HG02623 (cell line): Measurements from ENCODE around the gene RGS6.
"Not testable (repeated sequence)": the region's sequence is repeated elsewhere in the genome, so short reads cannot be mapped to it uniquely, and the experiment has no call there.

Source experiments
- ATAC-seq: cut with Tn5 transposase; IDR thresholded peaks from one replicate; pipeline ENCODE4 v1.9.1; 2021; ENCODE audit warnings: moderate library complexity; ENCODE audit not compliant: unreplicated experiment

The RGS6 gene

DNA sequence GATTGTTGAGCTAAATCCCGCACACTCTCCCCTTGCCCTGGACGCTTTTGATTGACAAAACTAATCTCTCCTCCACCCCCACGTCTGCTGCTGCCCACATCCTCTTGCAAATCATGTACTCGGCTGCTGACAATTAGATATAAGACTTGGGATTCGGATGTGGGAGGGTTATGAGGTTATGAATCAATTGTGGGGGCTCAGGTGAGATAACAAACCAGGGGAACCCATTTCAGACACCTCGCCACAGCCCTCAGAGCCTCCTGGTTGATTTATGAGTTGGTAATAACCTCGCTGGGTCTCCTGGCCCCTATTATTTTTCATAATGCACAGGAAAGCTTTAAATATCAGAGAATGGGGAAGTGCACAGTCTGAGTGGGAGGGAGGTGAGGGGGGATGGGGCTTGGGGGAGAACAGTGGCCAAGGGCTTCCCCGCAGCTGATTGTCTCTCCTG lies 511.8 kb downstream of the RGS6 start:
- no peak for ATAC-seq

DNA sequence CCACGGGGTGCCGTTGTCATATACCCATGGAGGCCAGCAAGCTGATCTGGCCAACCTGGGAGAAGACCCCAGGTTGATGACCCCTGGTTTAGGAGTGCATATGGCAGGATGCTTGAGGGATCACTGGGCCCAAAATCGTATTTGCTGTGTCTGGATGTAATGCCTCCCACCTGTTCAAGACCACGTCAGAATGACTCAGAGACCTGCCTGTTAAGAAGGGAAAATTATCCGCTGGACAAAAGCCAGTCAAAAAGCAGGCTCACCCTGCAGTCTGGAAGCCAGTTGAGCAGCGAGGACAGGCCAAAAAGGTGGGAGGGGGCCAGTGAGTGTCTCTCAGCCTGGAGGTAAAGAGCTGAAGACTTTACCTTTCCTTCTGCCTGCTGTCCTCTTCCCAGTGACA lies 512.5 kb downstream of the RGS6 start:
- ATAC-seq = no peak

DNA sequence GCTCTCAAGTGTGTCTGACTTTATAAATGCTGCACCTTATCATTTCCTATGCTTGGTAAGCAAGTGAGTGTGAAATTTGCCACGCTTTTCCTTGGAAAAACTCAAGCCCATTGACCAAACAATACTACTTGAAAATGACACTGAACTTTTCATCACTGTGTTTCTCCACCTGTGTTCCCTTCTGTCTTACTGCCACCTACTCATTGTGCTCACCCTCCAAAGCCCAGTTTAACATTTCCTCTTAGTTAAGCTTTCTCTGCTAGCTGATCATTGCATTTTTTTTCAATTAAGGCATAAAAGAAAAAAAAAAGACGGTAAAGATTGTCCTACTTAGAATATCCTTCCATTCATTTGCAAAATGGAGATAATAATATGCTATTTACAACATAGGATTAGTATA lies 516.0 kb downstream of the RGS6 start:
- ATAC-seq = no peak

DNA sequence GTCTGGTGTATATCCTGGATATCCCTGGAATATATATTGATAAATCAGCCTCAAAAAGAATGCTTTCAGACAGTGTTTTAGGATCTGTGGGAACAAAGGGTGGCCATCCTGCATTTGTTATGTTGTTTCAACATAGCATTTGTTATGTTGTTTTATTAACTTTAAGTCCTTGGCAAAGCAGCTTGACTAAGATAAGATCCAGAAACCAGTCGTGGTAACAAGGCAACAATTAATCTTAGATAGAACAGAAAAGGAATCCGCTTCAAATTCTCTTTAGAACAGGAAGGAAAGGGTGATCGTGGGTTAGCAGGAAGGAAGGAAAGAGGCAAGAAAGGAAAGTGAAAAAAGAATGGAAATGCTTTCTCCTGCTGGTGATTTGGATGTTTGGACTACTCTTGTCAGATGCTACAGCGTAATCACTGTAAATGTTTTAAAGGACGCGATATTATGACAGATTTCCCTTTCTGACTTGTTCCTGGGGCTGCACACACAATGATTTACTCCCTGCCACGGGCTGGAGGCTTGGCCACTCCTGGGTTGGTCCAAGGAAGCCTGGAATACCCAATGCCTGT lies 518.3 kb downstream of the RGS6 start:
- no peak for ATAC-seq

DNA sequence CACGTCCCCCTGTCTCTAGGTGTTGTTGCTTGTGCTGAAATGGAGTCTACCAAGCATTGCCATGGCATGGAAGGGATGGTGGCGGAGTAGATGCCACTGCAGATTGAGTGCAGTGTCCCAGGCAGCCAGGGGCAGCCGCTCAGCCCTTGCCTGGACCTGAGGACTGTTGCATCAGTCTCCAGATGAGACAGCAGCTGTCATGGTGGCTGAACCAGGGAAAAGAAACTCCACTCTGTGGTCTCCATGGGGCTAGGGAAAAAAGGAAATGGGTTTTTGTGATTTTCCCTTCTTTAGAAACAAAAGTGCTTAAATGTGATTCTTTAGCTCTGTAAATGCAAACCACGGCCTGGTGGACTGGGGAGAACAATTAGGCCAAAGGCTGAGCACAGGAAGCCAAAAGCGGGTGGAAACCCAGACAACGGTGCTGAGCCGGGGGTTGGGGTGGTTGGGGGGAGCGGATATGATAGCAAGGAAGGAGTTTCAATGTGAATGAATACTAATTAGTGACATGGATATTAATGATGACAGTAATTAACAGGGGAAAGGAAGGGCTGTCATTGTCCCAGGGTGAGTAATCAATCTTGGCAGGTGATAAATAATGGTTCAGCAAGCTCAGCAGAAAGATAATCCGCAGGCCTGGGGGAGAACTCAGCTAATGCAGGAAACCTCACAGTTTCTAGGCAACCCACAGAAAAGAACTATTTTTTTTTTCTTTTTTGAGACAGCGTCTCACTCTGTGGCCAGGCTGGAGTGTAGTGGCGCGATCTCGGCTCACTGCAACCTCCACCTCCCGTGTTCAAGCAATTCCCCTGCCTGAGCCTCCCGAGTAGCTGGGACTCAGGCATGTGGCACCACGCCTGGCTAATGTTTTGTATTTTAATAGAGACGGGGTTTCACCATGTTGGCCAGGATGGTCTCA lies 519.1 kb downstream of the RGS6 start:
- ATAC-seq = peak; percentile 57

DNA sequence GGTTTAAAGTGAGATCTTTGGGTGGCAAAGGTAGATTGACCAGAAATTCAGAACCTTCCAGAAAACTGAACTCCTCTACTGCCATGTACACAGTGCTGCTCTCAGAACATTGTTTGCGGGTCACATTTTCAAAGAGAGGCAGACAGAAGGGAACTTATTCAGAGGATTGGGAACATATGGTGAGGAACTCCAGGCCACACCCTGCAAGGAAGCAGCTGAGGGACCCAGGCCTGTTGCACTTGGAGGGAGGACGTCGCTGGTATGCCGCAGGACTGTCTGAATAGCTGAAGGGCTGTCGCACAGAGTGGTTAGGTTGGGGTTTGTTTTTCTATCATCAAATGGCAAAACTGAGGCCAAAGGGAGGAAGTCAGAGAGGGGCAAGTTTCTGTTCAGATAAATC lies 520.5 kb downstream of the RGS6 start:
- ATAC-seq = no peak

DNA sequence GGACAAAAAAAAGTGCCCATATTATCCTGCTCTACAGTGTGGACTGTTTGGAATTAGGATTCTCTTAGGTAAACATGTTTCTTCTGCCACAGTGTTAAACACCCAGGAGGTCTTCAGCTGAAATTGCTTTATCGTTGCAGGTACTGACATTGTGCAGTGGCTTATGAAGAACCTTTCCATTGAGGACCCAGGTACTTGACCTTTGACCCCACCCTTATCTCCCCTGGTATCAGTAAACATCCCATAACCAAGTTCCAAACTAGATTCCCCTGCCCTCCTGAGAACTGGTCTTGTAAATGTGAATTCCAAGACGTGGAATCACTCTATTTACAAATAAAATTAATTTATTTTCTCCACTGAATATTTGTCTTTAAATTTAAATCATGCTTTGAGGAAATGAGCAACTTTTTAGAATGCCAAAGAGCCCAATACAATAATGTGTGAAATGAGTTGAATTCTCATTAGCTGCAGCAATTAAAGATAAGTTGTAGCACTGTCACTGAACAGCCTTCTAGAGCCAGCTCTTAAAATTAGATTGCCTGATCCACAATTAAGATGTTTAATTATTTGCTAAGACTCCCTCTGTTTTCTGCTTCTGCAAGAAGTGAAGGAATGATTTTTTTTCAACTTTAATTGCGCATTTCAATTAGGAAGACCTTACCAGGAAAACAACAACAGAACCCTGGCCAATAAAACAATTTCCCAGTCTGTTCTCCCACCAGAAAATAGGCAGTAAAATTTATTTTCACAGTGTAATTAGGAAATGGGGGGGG lies 522.3 kb downstream of the RGS6 start:
- no peak for ATAC-seq

DNA sequence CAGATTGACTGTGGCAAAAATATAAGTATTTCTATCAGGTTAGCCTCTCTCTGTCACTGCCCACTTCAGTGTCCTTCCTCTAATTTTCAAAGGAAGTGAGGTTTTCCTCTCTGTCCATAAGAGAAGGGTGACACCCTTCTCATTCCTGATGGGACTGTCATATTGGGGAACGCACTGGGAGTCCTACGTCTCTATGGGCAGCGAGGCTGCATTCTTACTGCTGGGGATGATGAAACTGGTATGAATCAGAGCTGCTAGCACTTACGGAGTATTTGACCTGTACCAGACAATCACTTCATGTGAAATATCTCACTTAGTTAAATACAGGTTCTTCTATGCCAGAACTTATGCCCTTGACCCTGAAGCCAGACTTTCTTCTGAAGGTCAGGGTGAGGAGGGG lies 525.4 kb downstream of the RGS6 start:
- no peak for ATAC-seq

DNA sequence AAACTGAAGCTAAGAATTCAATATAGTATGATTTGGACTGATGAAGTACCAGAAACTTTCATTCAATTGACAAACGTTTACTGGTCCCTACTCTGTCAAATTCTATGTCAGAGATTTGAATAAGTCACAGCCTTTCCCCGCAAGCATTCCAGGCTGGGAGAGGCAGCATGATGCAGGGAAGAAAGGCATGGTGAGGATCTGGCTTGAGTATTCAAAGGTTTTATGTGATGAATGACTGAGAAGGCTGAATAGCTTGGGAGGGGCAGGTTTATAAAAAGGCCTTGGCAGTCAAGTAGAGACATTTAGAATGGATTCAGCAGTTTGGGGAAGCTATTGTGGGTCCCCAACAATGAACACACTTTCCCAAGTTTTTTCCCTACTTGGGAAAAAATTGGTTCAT lies 529.8 kb downstream of the RGS6 start:
- no peak for ATAC-seq

DNA sequence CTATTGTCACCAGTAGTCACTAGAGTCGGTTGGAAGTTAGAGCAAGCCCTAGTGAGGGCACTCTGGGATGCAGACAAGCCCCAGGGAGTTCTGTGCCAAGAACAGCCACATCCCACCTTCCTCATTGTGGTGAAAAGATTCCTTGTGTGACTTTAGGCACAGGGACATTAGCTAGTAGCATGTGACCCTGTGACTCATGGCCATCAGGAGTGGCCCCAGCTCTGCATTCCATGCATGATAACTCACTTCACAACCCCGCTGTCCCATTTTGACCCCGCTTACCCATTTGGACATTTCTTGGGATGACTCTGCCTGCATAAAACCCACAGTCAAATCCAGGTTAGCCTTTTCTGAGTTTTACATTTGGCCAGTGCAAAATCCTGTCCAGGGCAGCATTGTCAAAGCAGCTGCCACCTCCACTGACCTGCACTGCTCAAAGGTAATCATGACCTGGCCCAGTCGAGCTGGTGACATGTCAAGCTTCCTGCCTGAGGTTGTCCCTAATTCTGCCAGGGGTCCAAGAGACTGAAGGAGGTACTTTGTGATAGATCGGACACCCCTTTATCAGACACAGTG lies 531.1 kb downstream of the RGS6 start:
- ATAC-seq = no peak

DNA sequence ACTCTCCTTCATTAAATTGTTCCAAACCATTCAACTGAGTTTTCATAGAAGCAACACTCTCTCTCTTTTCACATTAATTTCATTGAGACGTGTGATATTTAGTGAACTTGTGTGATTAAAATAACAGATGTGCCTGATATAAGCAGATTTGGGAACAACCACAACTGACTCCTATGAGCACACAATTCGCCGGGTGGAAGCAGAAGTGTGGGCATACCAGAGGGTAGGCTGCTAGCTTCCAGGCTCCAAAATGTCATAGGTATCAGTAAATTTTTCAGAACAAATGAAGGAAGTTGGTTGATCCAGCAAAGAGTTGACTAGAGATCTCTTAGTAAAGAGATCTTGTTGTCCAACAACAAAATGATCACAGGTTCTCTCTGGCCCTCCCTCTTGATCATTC lies 532.0 kb downstream of the RGS6 start:
- no peak for ATAC-seq

DNA sequence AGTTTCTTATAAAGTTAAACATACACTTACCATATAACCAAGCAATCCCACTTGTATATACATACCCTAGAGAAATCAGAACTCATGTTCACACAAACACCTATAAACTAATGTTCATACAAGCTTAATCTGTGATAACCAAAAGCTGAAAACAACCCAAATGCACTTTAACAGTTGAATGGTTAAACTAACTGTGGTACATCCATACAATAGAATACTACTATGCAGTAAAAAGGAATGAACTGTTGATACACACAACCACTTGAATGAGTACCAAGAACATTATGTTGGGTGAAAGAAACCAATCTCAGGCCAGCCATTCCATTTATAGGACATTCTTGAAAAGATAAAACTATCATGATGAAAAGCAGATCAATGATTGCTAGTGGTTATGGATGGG lies 534.1 kb downstream of the RGS6 start:
- no peak for ATAC-seq

DNA sequence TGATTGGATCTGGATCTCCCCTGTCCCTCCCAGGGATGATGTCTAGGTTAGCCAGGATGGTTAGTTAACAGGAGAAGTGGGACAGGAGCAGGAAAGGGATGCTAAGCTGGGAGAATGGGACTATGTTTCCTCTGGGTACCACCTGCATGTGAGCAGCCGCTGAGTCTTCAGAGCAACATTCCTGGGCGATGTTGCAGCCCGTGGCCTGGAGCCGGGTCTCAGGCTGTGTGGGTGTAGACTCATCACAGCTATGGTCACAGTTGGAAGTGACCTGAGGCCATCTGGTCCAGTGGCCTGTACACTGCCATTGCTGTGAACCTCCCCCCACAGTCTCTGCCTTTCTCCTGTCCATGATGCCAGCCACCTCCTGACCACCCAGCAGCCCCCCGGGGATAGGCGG lies 539.1 kb downstream of the RGS6 start:
- ATAC-seq = no peak

DNA sequence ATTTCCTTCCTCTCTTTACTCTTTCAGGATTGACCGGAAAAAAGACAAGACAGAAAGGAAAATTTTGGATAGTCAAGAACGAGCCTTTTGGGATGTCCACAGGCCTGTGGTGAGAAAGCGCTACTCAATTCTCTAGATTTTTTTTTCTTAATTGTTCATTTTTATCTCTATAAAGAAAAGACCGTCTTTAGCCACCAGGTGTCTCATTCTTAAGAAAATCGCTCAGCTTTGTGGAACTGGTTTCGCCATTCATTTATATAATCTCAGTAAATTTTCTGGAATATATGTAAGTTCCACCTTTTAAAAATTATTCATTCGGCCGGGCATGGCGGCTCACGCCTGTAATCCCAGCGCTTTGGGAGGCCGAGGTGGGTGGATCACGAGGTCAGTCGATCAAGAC lies 540.6 kb downstream of the RGS6 start:
- no peak for ATAC-seq

DNA sequence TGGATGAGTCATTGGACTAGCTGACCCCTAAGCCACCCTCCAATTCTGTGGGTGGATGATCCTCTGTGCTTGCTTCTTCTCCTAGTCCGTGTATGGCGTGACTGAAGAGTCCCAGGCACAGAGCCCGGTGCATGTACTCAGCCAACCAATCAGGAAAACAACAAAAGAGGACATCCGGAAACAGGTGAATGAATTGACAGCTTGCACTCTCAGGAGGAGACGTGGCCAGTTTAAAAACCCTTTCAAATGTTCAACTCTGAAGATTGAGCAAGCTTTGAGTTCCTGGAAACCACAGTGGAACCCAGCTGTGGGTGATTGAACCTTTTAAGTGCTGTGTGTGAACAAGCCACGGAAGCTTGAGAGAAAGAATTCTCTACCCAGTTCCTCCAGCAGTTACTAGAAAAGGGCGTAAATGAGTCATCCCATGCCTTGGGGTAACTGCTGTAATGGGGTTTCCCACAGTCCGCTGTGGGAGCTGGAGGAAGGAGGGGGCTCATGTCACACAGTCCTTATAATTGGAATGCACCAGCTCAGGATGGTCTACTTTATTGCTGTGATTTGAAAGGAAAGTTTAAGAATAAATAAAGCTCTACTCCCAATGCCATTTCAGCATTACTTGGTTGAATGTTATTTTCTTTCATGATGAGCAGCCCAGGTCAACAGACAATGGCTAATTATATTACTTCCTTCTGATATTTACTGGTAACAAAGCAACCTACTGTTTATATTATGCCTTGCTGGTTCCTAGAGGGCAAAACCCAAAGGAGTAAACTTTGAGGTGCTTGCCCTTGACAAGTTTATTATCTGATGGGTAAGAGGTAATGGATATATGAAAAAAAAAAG lies 544.6 kb downstream of the RGS6 start:
- ATAC-seq = peak; percentile 76

DNA sequence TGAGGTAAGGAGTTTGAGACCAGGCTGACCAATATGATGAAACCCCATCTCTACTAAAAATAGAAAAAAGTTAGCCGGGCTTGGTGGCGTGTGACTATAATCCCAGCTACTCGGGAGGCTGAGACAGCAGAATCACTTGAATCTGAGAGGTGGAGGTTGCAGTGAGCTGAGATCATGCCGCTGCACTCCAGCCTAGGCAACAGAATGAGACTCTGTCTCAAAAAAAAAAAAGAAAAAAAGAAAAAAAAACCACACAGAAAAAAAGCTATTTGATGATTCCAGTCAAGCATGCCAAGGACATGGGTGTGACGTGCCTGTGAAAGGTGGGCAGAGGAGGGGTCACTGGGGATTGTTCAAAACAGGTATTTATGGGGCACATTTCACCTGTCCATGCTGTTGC lies 545.3 kb downstream of the RGS6 start:
- not testable (repeated sequence) for ATAC-seq

DNA sequence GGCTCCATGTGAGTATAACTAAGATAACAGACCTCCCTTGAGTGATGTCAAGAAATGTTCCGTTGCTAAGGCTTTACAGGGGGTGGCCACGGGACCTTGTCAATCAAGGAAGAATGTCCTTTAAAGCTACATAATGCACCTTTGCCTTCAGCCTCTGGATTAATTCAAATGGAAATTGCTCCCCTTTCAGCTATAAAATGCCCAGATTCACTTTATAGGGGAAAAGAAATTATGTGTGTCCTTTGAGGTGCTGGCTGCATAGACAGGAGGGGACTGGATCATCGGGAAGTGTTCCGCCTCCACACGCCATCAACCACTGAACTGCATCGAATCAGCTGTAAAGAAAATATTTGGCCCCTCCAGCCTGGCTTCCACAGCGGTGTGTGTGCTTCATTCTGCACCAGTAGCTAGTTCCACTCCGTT lies 546.3 kb downstream of the RGS6 start:
- ATAC-seq = no peak

DNA sequence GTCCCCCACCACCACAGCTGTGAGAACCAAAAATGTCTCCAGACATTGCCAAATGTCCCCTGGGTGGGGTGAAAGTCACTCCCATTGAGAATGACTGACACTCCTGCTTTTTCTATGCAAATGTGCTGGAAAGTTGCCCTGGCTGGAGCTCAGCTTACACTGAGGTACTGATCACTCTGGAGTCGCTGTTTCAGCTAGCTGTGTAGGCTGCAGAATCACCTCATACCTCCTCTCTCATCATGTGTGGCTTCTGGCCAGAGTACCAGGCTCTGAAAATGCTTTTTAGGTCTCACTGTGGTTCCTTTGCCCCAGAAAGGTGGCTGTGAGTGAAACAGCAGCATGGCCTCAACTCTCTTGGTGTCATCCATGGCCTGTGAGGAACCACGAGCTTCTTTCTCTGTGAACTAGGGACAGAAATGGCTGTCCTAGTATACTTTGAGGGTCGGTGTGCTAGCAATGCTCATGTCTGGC lies 547.3 kb downstream of the RGS6 start:
- no peak for ATAC-seq

DNA sequence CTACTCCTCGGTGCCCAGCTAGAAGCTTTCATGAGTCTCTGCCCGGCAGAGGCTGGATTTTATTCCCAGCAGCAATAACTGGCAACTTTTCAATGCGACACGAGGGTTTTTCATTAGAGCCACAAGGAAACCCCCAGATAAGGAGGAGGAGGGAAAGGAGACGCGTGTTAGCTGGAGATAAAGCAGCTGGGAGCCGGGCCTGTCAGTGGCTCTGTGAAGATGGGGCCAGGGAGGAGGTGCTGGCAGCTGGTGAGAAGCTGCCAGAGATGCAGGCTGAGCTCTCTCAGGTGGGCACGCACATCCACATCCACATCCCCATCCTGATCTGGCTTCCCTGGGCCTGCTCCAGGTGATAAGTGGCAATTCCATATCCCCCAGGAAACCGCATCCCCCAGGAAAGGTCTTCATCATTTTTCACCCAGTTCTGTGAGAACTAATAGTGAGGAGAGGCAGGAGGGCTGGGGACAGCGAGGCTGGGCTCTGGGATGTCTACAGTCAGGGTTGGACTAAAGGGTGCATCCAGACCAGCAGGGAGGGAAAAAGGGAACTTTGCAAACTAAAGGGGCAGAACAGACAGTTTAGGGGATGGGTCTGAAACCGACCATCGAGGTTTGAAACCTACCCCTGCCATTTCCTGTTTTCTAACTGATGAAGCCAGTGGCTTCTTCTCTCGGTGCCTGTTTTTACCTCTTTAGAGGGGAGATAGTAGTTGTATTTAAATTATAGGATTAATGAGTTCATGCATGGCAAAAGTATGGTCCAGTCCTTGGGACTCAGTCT lies 548.4 kb downstream of the RGS6 start:
- ATAC-seq = no peak

DNA sequence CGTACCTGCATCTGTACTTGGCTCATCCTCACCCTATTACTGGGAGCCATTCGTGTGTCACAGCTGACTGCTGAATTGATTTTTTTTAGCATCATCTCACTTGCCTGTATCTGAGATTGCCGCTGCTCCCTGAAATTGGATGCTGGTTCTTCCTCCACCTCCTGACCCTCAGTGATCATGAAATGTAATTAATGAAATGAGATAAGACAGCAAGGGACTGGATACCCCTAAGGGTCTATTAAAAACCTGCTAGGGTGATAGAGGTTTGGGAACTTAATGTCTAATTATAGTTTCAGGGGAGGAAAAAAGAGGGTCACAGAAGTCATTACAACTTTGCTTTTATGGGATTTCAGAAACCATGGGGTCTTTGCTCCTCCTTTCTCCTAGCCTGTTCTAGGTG lies 551.1 kb downstream of the RGS6 start:
- ATAC-seq = no peak
